Activated CD4-positive, alpha-beta T cell treated with anti-CD3 and anti-CD28 coated beads for 36 hours (primary cell): ENCODE measurements around the gene C1QTNF6. TPM values are rescaled to one million over a fixed set of nuclear protein-coding genes. Genes with fewer than 3 reads are reported as not detected.
"Not testable (repeated sequence)": the region's sequence is repeated elsewhere in the genome, so short reads cannot be mapped to it uniquely, and the experiment has no call there.

Source experiments
- ATAC-seq: fragments of 200-7000 bp; cut with Tn5 transposase; one replicate; pipeline ENCODE4 v1.10.0; 2021; ENCODE audit warnings: mild to moderate bottlenecking, moderate library complexity
- CTCF ChIA-PET: fragments of 350-600 bp; sonication (Branson Sonifier 250); formaldehyde crosslinking; loops from one replicate; lab custom pipeline; 2021; ENCODE audit warnings: antibody characterized with exemption; lab: Charles Lee
- POLR2A ChIA-PET: fragments of 350-600 bp; sonication (Branson Sonifier 250); formaldehyde crosslinking; loops from one replicate; lab custom pipeline; 2021; ENCODE audit warnings: antibody characterized with exemption, inconsistent platforms; lab: Charles Lee
- DNase-seq: peaks from one replicate; pipeline ENCODE4 v3.0.0-alpha.2; 2020
- H3K27ac Mint-ChIP-seq: one replicate; pipeline ENCODE4 v1.8.0; 2021; ENCODE audit warnings: mixed read lengths
- H3K27me3 Mint-ChIP-seq: one replicate; pipeline ENCODE4 v1.8.0; 2021; ENCODE audit warnings: mixed read lengths
- H3K36me3 Mint-ChIP-seq: one replicate; pipeline ENCODE4 v1.8.0; 2021; ENCODE audit warnings: low read depth, mixed read lengths
- H3K4me1 Mint-ChIP-seq: one replicate; pipeline ENCODE4 v1.8.0; 2021; ENCODE audit warnings: mixed read lengths
- H3K4me3 Mint-ChIP-seq: one replicate; pipeline ENCODE4 v1.8.0; 2021; ENCODE audit warnings: mild to moderate bottlenecking, moderate library complexity, mixed read lengths
- H3K9me3 Mint-ChIP-seq: one replicate; pipeline ENCODE4 v1.8.0; 2021; ENCODE audit warnings: low read depth, mixed read lengths
- intact Hi-C, 2 experiments: fragments of 100-400 bp; cut with DNase I in 1 of 2; cut with micrococcal nuclease in 1 of 2; formaldehyde crosslinking; loops; one replicate each; pipeline versions ENCODE4 v1.14.2 to v1.15.1; 2022 to 2024; cut with DNase I, micrococcal nuclease
- total RNA-seq, 2 experiments: library from RNA; stranded (reverse); gene quantifications; one replicate each; pipeline ENCODE4 v1.2.3, GENCODE V29; 2021

Gene C1QTNF6
- total RNA-seq, 2 experiments from 2014 or later, result 8.4 to 8.7 TPM

DNA sequence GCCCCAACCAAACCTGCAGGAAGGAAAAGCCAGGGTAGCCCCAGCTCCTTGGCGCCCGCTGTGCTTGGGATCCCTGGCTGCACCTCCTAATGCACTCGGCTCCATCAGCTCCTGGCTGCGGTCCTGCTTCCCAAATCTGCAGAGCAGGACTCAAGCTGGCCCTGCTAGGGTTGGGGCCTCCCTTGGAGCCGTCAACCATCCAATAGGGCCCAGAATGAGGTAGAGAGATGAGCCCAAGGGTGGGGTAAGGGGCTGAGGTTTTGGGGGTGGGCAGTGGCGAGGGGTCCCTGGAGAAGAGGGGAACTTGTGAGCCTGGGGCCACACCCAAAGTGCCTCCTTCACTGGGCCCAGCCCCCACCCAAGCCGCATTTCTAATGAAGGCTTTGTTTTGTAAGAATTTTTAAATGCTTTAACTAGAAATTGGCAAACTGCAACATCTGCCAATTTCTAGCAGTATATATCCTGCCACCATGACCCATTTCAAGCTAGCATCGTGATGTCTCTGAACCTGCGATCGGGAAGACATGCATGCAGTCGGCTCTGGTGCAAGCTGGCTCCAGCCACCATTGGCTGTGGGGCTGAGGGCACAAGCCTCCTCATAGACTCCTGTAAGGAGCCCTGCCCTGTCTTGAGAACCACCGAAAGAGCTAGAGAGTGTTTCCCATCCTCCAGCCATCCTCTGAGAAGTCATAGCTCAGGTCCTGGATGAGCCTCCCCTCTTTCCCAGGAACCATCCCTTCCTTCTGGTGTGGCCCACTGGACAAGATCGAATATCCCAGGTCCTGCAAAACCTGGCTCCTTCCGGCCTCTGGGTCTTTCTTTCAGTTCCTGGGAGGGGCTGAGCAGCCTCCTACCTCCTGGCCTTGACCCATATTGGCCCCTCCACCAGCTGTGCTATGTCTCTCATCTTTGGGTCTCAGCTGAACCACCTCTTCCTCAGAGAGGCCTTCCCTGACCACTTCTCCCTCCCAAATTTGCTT lies 15.5 kb downstream of the C1QTNF6 start:
- Mint-ChIP-seq H3K27ac (no peak overlapping the region), H3K9me3 (no peaks in the 10 kb centered on the region), H3K4me1 (peaks cover 26% of the 10 kb centered on the region), H3K27me3 (no peaks in the 10 kb centered on the region), H3K4me3 (no peak overlapping the region), H3K36me3 (no peaks in the 10 kb centered on the region)
- ATAC-seq, result no peak
- intact Hi-C loops, result no loop called here
- DNase-seq, result peak; percentile 1
- CTCF ChIA-PET, result interaction anchor here (0.6 to 1.8 kb wide), 8 partner anchors 9 to 145 kb away, joined by 3 to 6 read pairs (median 3); no protein-coding TSS in a partner anchor
- POLR2A ChIA-PET, result no interaction called here

GRCh38 chr22:37171662-37172061 lies 16.4 kb downstream of the C1QTNF6 start:
- no peak for ATAC-seq
- no peak overlapping the region for H3K4me3 Mint-ChIP-seq
- H3K9me3 Mint-ChIP-seq, result no peaks in the 10 kb centered on the region
- H3K36me3 Mint-ChIP-seq, result no peaks in the 10 kb centered on the region
- H3K27me3 Mint-ChIP-seq, result no peaks in the 10 kb centered on the region
- ChIA-PET POLR2A (no interaction called here), CTCF (interaction anchor here (1.0 to 1.8 kb wide), 4 partner anchors 8 to 26 kb away, joined by 3 to 6 read pairs (median 4); no protein-coding TSS in a partner anchor)
- intact Hi-C loops, result no loop called here
- H3K4me1 Mint-ChIP-seq, result peaks cover 28% of the 10 kb centered on the region
- DNase-seq, result no peak
- no peak overlapping the region for H3K27ac Mint-ChIP-seq

GRCh38 chr22:37170689-37171405 lies 17.2 kb downstream of the C1QTNF6 start:
- H3K27me3 Mint-ChIP-seq, H3K9me3 Mint-ChIP-seq, DNase-seq, H3K36me3 Mint-ChIP-seq, ATAC-seq, POLR2A ChIA-PET, H3K4me3 Mint-ChIP-seq, intact Hi-C loops, H3K27ac Mint-ChIP-seq: not testable (repeated sequence)
- CTCF ChIA-PET, result interaction anchor here (0.6 to 1.5 kb wide), 7 partner anchors 21 to 627 kb away, joined by 3 to 4 read pairs (median 3); partner anchors contain the start of gene IL2RB
- H3K4me1 Mint-ChIP-seq, result peaks cover 30% of the 10 kb centered on the region

GRCh38 chr22:37169947-37170688 lies 17.9 kb downstream of the C1QTNF6 start:
- Mint-ChIP-seq H3K27me3 (no peaks in the 10 kb centered on the region), H3K27ac (no peak overlapping the region), H3K4me1 (peaks cover 37% of the 10 kb centered on the region), H3K36me3 (no peaks in the 10 kb centered on the region), H3K9me3 (no peaks in the 10 kb centered on the region), H3K4me3 (no peak overlapping the region)
- intact Hi-C loops, result no loop called here
- no peak for ATAC-seq
- POLR2A ChIA-PET, result no interaction called here
- DNase-seq, result peak; percentile 25
- CTCF ChIA-PET, result interaction anchor here (0.6 to 1.5 kb wide), 7 partner anchors 21 to 626 kb away, joined by 3 to 4 read pairs (median 3); partner anchors contain the start of gene IL2RB

DNA sequence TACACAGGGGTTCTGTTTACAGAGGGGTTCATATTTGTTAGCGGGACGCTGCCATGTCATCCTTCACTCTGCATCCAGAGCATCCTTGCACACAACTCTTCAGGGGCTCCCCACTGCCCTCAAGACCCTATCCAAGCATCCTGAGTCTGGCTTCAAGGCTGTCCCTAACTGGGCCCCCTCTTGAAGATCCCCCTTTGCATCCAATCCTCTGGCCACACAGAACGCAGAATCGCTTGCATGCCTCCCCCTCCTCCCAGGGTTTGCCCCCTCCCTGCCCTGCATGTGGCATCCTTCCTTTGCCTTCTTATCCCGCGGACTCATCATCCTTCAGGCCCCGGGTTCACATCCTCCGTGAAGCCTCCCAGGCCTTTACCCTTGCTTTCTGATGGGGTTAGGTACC lies 18.6 kb downstream of the C1QTNF6 start:
- POLR2A ChIA-PET, result no interaction called here
- intact Hi-C loops, result no loop called here
- ATAC-seq, result no peak
- Mint-ChIP-seq H3K4me1 (peaks cover 44% of the 10 kb centered on the region), H3K36me3 (no peaks in the 10 kb centered on the region), H3K4me3 (no peak overlapping the region), H3K27me3 (no peaks in the 10 kb centered on the region), H3K27ac (no peak overlapping the region), H3K9me3 (no peaks in the 10 kb centered on the region)
- peak; percentile 2 for DNase-seq
- CTCF ChIA-PET, result interaction anchor here (1.0 to 1.5 kb wide), 2 partner anchors 28 to 30 kb away, joined by 3 read pairs; no protein-coding TSS in a partner anchor

- Mint-ChIP-seq H3K27ac (peak overlapping the region; percentile 49), H3K4me3 (peak overlapping the region; percentile 53), H3K9me3 (no peaks in the 10 kb centered on the region), H3K27me3 (no peaks in the 10 kb centered on the region), H3K4me1 (peaks cover 57% of the 10 kb centered on the region), H3K36me3 (no peaks in the 10 kb centered on the region)
- ATAC-seq, result no peak
- CTCF ChIA-PET, result interaction anchor here (1.6 to 3.3 kb wide), 3 partner anchors 12 to 93 kb away, joined by 8 to 36 read pairs (median 9); no protein-coding TSS in a partner anchor
- intact Hi-C loops, result no loop called here
- peak; percentile 4 for DNase-seq
- POLR2A ChIA-PET, result no interaction called here
Measured at GRCh38 chr22:37167981-37168647, 19.9 kb downstream of the C1QTNF6 start.

DNA sequence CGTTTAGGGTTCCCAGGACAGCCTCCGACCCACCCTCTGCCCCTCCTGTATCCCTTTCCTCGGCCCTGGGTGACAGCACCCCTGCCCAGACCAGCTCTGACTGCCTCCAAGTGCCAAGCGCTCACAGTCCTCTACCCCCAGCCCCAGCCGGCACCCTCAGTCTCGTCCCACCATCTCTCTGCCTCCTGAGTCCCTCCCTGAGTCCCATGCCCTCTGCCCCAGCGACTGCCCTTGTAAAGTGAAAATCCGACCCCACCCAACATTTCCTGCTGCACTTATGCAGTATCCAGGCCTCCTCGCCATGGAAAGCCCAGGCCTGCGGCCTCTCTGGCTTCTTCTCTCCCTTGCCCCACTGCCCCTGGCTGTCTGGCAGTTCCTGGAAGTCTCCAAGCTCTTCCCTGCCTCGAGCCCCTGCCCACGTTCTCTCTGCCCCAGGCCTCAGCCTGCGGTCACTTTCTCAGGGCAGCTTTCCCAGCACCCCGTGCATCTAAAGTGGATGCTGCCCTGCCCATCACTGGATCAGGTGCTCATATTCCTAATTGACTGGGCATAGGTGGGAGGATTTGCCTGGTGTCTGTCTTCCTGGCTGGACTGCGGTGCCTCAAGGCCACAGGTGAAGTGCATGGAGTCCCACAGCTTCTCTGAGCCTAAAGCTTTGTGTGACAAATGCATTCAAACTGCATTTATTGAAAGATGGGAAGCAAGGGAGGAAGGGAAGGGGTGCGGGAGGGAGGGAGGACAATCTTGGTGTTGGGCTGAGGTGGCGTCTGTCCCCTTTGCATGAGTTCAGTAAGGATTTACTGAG lies 20.7 kb downstream of the C1QTNF6 start:
- intact Hi-C loops, result no loop called here
- POLR2A ChIA-PET, result interaction anchor here (0.5 to 1.5 kb wide), 2 partner anchors 32 to 45 kb away, joined by 3 to 4 read pairs; no protein-coding TSS in a partner anchor
- peak overlapping the region; percentile 49 for H3K27ac Mint-ChIP-seq
- no peaks in the 10 kb centered on the region for H3K27me3 Mint-ChIP-seq
- no peak for ATAC-seq
- peaks cover 64% of the 10 kb centered on the region for H3K4me1 Mint-ChIP-seq
- DNase-seq, result peak; percentile 1
- H3K9me3 Mint-ChIP-seq, result no peaks in the 10 kb centered on the region
- H3K4me3 Mint-ChIP-seq, result peak overlapping the region; percentile 53
- no peaks in the 10 kb centered on the region for H3K36me3 Mint-ChIP-seq
- CTCF ChIA-PET, result interaction anchor here (0.6 to 3.3 kb wide), 12 partner anchors 11 to 1791 kb away, joined by 3 to 36 read pairs (median 6); partner anchors contain the start of gene IL2RB

- ATAC-seq (peak; percentile 20), DNase-seq (peak; percentile 92)
- Mint-ChIP-seq H3K36me3 (no peaks in the 10 kb centered on the region), H3K27me3 (no peaks in the 10 kb centered on the region), H3K4me3 (peak overlapping the region; percentile 53), H3K27ac (peak overlapping the region; percentile 82), H3K9me3 (no peaks in the 10 kb centered on the region), H3K4me1 (peaks cover 71% of the 10 kb centered on the region)
- POLR2A ChIA-PET, result interaction anchor here (0.5 to 1.5 kb wide), 2 partner anchors 33 to 45 kb away, joined by 3 to 4 read pairs; no protein-coding TSS in a partner anchor
- CTCF ChIA-PET, result interaction anchor here (0.6 to 3.3 kb wide), 13 partner anchors 10 to 1791 kb away, joined by 3 to 36 read pairs (median 5); partner anchors contain the start of gene IL2RB
- intact Hi-C loops, result loop anchor here (1.0 kb wide), 4 partner anchors 32 to 291 kb away; no protein-coding TSS in a partner anchor
Measured at GRCh38 chr22:37166675-37167066, 21.4 kb downstream of the C1QTNF6 start.

DNA sequence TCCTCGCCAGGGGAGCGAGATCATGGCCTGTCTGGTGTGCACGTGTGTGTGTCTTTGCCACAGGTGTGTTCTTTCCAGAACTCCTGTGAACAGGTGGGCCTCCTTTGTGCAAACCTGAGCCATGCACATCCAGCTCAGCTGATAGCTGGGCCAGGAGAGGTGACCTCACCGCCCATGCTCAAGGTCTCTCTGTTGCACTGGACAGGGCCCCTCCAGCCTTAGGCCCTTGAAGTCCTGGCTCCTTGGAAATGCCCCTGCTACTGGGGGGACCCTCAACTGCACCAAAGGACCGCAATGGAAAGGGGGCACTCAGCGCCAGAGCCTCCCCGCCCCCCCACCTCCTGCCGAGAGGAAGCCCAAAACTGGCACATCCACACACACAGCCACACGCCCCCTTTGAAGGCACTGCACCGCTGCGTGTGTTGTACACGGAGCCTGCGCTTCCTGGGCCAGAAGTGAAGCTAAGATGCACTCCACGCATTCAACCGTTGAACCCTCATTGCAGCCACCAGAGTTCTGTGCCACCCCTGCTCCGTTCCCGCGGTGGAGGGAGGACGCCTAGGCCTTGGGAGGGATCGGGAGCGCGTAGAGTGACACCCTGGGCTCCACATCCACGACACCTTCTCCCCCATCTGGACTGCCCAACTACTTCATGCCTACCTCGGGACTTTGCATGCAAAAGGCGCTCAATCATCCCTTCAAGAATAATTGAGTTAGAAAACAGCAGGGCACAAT lies 21.9 kb downstream of the C1QTNF6 start:
- intact Hi-C loops, result loop anchor here (1.0 kb wide), 4 partner anchors 32 to 291 kb away; no protein-coding TSS in a partner anchor
- H3K9me3 Mint-ChIP-seq, result peaks cover 4% of the 10 kb centered on the region
- DNase-seq (no peak), ATAC-seq (no peak)
- CTCF ChIA-PET, result interaction anchor here (0.6 to 3.3 kb wide), 14 partner anchors 14 to 168 kb away, joined by 3 to 36 read pairs (median 5); no protein-coding TSS in a partner anchor
- peaks cover 77% of the 10 kb centered on the region for H3K4me1 Mint-ChIP-seq
- H3K4me3 Mint-ChIP-seq, result peak overlapping the region; percentile 53
- no peaks in the 10 kb centered on the region for H3K36me3 Mint-ChIP-seq
- POLR2A ChIA-PET, result interaction anchor here (0.9 to 1.5 kb wide), 2 partner anchors 34 to 44 kb away, joined by 3 to 4 read pairs; no protein-coding TSS in a partner anchor
- H3K27me3 Mint-ChIP-seq, result no peaks in the 10 kb centered on the region
- peak overlapping the region; percentile 82 for H3K27ac Mint-ChIP-seq
